Measurements from ENCODE around the gene GBGT1.

Gene GBGT1

GRCh38 chr9:133108794-133109641, 54.7 kb downstream of the GBGT1 start:
- Mint-ChIP-seq H3K4me1 (peaks cover 10% of the 10 kb centered on the region), H3K27ac (peak overlapping the region; percentile 48), H3K4me3 (no peak overlapping the region), H3K9me3 (no peaks in the 10 kb centered on the region), H3K36me3 (ENCODE audit: low read depth) (peaks cover 17% of the 10 kb centered on the region), H3K27me3 (ENCODE audit: low read depth, poor library complexity) (no peaks in the 10 kb centered on the region)
- no peak for DNase-seq
- TF ChIP-seq CTCF (IDR thresholded peaks at IDR 0.05), result no peak

- Mint-ChIP-seq H3K27ac (no peak overlapping the region), H3K36me3 (ENCODE audit: low read depth) (peaks cover 18% of the 10 kb centered on the region), H3K4me3 (no peak overlapping the region), H3K27me3 (ENCODE audit: low read depth, poor library complexity) (no peaks in the 10 kb centered on the region), H3K4me1 (peaks cover 1% of the 10 kb centered on the region), H3K9me3 (no peaks in the 10 kb centered on the region)
- no peak for TF ChIP-seq CTCF (IDR thresholded peaks at IDR 0.05)
- DNase-seq, result no peak
These were observed 55.5 kb downstream of the GBGT1 start for GRCh38 chr9:133107961-133108793.

GRCh38 chr9:133107245-133107722, 56.4 kb downstream of the GBGT1 start:
- Mint-ChIP-seq H3K4me3 (no peak overlapping the region), H3K4me1 (no peaks in the 10 kb centered on the region), H3K27me3 (ENCODE audit: low read depth, poor library complexity) (no peaks in the 10 kb centered on the region), H3K36me3 (ENCODE audit: low read depth) (peaks cover 23% of the 10 kb centered on the region), H3K9me3 (no peaks in the 10 kb centered on the region), H3K27ac (no peak overlapping the region)
- DNase-seq, result no peak
- no peak for TF ChIP-seq CTCF (IDR thresholded peaks at IDR 0.05)

- Mint-ChIP-seq H3K27me3 (ENCODE audit: low read depth, poor library complexity) (no peaks in the 10 kb centered on the region), H3K4me1 (no peaks in the 10 kb centered on the region), H3K27ac (no peak overlapping the region), H3K4me3 (no peak overlapping the region), H3K36me3 (ENCODE audit: low read depth) (peaks cover 23% of the 10 kb centered on the region), H3K9me3 (no peaks in the 10 kb centered on the region)
- no peak for TF ChIP-seq CTCF (IDR thresholded peaks at IDR 0.05)
- no peak for DNase-seq
These were observed 57.0 kb downstream of the GBGT1 start for GRCh38 chr9:133106511-133107244.

GRCh38 chr9:133105461-133105770, 58.3 kb downstream of the GBGT1 start:
- H3K27ac Mint-ChIP-seq, result no peak overlapping the region

More at GRCh38 chr9:133105461-133105770, 58.3 kb downstream of the GBGT1 start:
- DNase-seq, result no peak
- Mint-ChIP-seq H3K27me3 (ENCODE audit: low read depth, poor library complexity) (no peaks in the 10 kb centered on the region), H3K4me3 (no peak overlapping the region), H3K9me3 (no peaks in the 10 kb centered on the region), H3K4me1 (no peaks in the 10 kb centered on the region), H3K36me3 (ENCODE audit: low read depth) (peaks cover 32% of the 10 kb centered on the region)
- TF ChIP-seq CTCF (IDR thresholded peaks at IDR 0.05), result no peak
